Eye (tissue), 1 donor: ENCODE results near the gene SALL1.

Source experiments
- DNase-seq: peaks from one replicate; pipeline ENCODE4 v3.0.0-alpha.2; 2015

Gene SALL1

DNA sequence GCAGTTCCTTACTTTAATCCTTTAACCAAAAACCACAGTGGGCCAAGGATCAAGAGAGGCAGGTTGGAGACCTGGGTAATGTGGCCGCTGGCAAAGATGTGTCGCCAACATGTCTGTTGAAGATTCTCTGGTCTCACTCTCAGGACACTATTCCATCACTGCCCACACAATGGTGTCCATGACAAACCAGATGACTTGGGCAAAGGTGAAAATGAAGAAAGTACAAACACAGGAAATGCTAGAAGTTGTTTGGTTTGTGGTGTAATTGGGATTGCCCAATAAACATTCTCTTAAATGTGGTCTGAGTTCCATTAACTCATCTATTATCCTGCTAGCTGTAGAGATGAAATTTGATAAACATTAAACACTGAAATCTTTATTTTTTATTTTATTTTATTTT is 43.3 kb downstream of the SALL1 start:
- DNase-seq = no peak

DNA sequence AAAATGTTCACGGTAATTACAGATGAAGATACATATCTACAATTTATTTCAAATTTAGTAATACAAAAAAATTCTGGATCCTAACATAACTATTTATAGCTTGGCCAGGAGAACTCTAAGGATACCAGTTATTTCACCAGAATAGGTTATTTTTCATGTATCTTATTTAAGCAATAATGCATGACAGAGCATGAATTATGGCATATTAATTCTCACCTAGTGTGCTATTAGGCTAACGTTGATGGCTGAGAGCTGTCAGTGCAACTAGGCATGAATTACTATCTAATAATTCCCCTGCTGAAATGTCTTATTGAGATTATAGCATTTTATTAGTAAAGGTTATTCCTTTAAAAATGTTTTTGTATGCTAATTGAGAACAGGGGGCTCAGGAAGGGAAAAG is 44.5 kb downstream of the SALL1 start:
- DNase-seq = no peak

DNA sequence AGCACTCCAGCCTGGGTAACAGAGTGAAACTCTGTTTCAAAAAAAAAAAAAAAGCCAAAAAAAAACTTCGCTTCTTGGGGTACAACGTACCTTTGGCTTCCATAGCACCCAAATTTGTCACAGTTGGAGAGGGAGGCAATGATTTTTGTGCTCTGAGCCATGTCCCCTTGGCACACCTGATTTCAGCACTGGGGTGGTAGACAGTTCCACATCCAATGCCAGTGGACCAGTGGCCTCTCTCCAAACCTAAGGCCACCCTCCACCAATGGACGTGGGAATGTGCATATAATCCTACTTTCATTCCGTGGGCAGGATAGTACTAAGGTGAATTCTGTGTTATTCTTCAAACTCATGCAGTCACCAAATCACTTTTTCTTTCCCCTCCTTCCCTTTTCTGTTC is 47.5 kb downstream of the SALL1 start:
- DNase-seq = no peak

DNA sequence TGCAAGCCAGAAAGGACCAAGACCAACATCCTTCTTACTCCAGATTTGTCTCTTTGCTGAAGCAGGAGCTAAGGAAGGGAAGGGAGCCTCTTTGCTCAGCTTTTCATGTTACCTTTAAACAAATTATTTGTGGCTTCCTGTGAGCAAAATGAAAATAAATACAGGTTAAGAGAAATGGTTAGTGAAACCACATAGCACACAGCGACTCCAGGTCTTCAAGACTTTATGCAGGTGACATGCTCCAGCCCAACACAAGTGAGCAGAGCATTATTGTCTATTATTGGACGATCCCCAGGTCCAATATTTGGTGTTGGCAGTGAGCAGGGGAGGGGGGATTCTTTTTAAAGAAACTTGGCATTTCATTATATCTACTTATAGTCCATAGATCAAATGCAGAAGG is 53.3 kb downstream of the SALL1 start:
- no peak for DNase-seq

DNA sequence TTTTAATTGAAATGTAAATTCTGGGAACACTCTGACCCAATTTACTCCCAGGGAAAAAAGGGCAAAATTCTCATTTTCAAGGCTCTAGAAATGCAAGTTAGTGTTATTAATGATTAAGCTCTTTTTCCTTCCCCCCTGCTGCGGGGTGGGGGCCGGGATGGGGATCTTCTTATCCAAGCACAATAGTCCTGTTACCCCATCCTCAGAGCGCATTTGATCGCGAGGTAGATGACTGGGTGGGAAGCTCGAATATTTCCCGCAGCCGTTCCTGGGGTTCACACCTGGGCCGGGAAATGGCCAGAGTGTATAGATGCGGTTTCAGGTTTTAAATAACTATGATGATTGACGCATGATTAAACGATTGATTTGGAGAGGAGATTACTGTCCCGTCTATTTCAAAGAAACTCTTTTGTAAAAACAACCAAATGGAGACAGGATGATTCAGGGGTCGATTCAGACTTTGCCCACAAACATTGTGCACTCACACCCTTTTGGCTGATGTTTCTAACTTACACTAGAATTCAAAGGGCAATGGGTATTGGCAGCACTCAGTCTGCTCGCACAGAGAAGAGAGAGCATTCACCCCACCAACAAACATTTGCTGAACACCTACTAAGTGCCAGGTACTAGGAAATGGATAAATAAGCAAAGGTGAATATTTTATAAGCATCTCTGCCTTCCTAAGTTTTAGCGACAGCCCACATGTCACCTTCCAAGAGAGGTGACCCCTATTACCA is 55.0 kb downstream of the SALL1 start:
- DNase-seq = no peak

DNA sequence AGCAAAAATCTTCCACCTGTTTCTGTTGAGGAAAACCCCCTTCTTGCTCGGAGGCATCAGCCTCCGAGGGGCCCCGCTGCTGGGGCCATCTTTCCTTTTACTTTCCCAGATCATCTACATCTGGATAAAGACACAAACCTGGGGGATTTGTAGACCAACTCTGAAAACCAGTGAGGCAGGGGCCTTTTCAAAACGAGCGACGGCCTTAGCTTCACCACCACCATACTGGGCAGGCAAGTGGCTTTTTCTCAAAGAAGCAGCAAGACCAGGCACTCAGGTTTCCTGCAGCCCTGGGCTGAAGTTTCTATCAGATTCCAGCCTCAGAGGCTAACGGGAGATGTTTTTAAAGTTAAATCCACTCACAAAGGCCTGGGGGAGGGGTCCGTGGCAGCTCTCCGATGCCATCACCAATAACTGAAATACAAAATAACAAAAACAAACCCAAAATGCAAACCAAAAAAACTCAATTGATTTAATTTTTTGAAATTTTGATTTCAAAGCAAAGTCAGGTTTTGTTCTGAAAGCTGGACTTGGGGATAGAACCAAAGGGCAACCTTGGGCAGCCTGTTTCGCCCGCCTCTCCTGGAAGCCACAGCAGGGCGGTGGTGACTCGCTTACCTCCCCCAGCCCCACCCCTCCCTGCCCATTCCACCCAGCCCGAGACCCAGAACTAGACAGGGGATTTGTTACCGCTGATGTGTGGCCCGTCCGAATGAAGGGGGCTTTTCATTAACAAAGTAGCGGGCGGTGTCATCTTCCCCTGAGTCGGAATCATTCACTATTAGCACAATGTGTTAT is 55.8 kb downstream of the SALL1 start:
- peak; percentile 8 for DNase-seq

DNA sequence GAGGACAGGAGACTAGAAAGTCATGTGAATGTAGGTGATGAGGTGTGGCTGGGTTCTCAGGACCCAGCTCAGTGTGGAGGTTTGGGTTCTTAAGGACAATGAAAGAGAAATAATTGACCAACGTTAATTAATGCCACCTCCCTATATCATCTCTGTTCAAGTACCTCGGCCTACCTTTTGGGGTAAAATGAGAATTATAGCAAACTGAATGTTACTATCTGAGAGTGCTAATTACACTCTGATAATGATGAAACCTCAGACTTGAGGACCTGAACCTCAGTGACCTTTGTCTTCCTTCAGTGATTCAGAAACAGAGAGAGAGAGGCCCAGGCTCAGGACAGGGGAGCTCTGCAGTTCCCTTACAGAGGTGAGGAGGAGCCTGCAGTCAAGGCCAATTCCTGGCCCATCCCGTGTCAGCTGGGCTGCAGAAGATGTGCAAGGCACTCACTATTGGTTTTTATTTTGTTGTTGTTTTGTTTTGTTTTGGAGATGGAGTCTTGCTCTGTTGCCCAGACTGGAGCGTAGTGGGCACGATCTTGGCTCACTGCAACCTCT is 57.3 kb downstream of the SALL1 start:
- no peak for DNase-seq
